Measurements from ENCODE around the gene MARCKS. TPM values are rescaled to one million over a fixed set of nuclear protein-coding genes. Genes with fewer than 3 reads are reported as not detected.
A peak's percentile ranks its signal among the peaks of the same experiment; 100 is the strongest.

Gene MARCKS
- total and polyA plus RNA-seq, 2 of the 13 experiments (the other 11 are each of a cell fraction or from before 2014, with no cell fraction given) = 30.5 to 39.5 TPM

- TF ChIP-seq ZFP91 (CRISPR knock-in tag; IDR thresholded peaks at IDR 0.05; ENCODE audit: borderline replicate concordance) (peak; percentile 22; the same call in 1 of the 2 replicates), ZNF501 (CRISPR knock-in tag; IDR thresholded peaks at IDR 0.05) (peak; percentile 74), NFYB (CRISPR knock-in tag; IDR thresholded peaks at IDR 0.05) (peak; percentile 72), MYPOP (CRISPR knock-in tag; IDR thresholded peaks at IDR 0.05) (peak; percentile 52; the same call in 1 of the 2 replicates), SALL1 (CRISPR knock-in tag; IDR thresholded peaks at IDR 0.05) (peak; percentile 78), IKZF5 (CRISPR knock-in tag; IDR thresholded peaks at IDR 0.05) (peak; percentile 46; the same call in 1 of the 2 replicates), MTF1 (CRISPR knock-in tag; IDR thresholded peaks at IDR 0.05) (no peak), ZBTB40 (IDR thresholded peaks at IDR 0.05) (peak; percentile 7; the same call in 1 of the 2 replicates), ZBTB40 (CRISPR knock-in tag; IDR thresholded peaks at IDR 0.05) (no peak), ZSCAN22 (CRISPR knock-in tag; IDR thresholded peaks at IDR 0.05) (no peak), CBX2 (IDR thresholded peaks at IDR 0.05; ENCODE audit: low read depth, low read length) (peak; percentile 27; the same call in 1 of the 2 replicates), CBX2 (CRISPR knock-in tag; IDR thresholded peaks at IDR 0.05; ENCODE audit: low read depth) (no peak)
These were observed at the start of gene MARCKS (continued) for GRCh38 chr6:113856625-113857555.
